Activated CD8-positive, alpha-beta memory T cell treated with anti-CD3 and anti-CD28 coated beads for 24 hours (primary cell): Measurements from ENCODE around the gene RER1.

Experiments
- DNase-seq: peaks from one replicate; pipeline ENCODE4 v3.0.0-alpha.2; 2020

Gene RER1

DNA sequence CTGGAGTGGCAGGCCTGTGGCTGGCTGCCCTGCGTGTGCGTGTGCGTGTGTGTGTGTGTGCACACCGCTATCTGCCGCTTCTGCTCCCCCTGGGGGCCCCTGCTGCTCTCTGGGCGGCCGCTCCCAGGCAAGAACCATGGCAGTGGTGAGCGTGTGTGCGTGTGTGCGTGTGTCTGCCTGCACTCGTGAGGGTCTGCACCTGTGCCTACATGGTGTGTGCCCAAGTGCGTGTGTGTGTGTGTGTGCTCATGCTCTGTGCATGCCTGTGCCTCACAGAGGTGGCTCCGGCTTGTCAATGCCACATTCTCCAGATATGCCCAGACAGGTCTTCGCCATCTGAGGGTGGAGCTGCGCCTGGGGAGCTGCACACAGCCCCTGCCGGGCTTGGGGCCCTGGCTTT, 39.5 kb downstream of the RER1 start:
- no peak for DNase-seq

DNA sequence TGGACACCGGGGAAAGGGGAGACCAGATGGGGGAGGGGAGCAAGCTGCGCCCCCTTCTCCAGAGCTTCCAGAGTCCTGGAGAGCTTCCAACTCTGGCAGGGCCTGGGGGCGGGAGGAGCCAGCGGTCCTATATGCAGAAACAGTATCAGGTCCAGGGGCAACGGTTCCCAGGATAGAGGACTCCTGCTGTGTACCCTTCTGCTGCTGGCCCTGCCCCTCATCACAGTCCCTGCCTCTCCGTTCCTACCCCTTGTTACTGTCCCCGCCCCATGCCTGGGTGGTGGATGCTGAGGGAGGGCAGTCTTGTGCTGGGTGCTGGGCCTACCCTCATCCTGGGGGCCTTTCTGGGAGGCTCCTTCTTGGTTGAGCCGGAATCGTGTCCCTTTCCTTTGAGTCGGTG, 39.9 kb downstream of the RER1 start:
- DNase-seq, result no peak

DNA sequence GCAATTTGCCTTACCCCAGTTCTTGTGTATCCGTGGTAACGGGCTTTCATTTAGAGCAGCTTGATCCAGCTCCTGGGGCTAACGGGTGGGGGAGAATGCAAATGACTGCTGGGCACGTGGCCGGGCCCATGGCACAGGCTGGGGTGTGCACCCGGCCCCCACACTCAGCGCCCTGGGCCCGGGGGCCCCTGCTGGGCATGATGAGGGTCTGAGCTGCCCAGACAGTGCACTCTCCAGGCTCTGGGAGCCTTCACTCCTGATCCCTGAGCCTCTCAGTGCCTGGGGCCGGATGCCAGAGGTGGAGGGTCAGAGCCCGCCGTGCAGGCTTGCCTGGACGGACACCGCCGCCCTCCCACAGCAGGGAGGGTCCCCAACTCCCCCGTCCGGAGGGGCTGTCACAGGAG, 40.8 kb downstream of the RER1 start:
- no peak for DNase-seq

DNA sequence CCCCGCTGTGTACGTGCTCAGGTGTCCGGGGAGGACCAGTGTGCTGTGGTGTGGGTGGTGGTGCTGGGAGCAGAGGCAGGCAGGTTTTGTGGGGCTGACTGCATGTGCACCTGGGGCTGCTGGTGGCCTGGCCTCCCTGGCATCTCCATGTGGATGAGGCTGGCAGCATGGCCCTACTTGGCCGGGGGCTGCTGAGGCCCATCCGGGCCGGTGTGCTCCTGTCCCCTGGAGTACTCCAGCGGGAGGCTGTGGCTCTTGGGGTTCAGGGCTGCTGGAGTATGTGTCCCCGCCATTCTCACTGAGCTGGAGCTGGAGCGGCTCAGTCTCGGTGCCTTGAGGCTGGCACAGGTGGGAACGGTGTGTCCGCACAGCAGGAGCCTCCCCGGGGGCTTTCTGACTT, 41.6 kb downstream of the RER1 start:
- no peak for DNase-seq

DNA sequence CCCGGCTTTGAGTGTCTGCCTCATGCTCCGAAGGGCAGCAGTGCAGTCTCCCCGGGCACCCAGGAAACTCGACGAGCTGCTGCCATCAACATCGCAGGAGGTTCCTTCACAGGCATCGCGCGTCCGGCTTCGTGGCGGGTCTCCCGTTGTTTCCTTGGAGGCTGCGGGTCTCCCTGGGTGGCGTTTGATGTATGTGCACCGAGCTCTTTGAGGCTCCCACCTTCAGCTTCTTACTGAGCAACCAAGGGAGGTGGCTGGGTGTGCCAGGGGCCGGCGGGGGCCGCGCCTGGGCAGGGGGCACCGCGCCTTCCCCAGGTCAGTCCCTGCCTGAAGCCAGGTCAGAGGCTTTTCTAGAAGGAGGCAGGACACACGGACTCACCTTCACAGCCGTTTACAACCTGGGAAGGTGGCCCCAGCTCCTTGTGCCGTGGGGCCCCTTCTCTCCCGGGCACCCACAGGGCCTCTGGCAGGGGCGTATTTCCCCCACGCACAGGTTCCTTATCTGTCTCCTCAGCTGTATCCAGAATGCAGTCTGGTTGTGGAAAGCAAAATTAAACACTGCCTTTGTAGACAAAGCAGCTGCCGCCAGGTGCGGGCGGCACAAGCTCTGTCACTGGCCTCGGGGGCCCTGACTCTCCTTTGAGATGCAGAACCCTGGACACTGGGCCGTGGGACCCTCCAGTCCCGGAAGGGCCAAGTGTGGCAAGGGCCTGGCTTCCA, 42.5 kb downstream of the RER1 start:
- no peak for DNase-seq

DNA sequence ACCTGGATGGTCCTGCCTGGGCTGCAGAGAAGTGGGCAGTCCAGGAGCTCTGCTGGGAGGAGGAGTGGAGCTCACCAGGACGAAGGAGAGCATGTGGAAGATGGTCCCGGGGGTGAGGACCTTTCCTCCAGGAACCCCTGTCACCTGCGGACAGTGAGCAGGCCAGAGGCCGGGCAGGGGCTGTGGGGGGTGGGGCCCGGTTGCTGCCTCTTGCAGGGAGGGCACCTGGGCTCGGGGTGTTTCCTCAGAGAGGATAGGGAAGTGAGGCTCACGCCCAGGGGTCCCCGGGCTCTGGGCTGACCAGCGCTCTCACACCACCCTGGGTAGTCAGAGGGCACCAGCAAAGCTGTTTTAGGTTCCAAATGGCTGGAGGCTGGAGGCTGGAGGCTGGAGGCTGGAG, 43.5 kb downstream of the RER1 start:
- no peak for DNase-seq

DNA sequence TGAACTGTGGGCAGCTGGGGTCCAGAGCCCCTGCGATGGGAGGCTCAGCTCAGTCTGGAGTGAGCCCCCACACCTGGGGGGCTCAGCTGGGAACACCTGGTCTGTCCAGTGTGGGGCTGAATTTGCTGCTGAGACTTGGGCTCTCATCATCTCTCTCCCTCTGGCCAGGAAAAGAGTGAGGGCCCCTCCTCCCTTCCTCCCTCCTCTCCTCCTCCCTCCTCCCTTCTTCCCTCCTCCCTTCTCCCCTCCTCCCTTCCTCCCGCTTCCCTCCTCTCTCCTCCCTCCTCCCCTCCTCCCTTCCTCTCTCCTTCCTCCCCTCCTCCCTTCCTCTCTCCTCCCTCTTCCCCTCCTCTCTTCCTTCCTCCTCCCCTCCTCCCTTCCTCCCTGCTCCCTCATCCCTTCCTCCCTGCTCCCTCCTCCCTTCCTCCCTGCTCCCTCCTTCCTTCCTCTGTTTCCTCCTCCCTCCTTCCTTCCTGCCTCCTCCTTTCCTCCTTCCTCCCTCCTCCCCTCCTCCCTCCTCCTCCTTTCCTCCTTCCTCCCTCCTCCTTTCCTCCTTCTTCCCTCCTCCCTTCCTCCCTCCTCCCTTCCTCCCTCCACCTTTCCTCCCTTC, 44.2 kb downstream of the RER1 start:
- no peak for DNase-seq

DNA sequence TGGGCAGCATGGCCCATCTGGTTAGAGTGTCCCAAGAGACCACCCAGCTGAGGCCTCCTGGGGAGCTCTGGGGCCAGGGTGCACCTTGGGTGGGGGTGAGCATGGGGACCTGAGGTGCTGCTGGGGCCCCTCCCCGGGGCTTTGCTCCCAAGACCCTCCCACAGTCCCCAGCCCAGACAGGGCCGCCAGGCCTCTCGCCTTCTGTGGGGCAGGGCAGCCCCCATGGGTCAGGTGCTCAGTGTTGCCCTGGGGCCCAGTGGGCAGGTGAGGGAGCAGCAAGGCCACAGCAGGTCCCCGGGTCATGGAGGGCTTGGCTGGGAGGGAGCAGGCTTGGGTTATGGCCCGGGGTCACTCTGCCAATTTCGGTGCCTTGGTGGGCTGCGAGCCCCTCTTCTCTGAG, 45.2 kb downstream of the RER1 start:
- DNase-seq, result no peak

DNA sequence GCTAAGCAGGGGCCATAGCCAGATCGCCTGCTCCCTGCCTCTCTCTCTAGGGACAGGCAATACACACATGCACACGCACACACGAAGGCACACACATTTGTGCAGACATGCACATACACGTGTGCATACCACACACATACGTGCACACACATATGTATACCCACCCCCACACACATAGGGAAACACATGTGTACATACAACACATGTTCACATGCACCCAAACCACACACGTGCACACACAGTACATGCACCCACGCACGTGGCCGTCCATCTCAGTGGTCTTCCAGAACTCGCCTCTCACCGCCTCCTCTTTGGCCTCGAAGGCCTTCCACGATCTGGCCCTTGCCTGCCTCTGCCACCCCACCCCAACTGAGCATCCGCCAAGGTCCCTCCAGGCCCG, 46.0 kb downstream of the RER1 start:
- DNase-seq, result no peak

DNA sequence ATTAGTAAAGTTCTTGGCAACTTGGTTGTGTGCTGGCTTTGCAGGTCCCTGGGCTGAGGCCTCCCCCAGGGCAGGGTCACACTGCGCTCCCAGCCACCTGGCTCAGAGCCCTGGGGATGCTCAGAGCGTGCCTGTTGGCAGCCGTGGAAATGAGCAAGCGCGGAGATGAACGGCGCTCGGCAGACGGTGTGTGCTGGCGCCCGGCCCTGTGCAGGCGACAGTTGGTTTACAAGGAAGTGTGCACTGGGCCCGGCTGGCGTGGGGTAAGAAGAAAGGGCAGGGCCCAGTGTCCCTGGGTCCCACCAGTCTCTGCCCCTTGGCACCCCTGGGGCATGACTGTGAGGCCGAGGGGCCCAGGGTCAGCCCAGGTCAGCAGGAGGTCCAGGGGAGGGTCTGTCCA, 46.4 kb downstream of the RER1 start:
- no peak for DNase-seq

DNA sequence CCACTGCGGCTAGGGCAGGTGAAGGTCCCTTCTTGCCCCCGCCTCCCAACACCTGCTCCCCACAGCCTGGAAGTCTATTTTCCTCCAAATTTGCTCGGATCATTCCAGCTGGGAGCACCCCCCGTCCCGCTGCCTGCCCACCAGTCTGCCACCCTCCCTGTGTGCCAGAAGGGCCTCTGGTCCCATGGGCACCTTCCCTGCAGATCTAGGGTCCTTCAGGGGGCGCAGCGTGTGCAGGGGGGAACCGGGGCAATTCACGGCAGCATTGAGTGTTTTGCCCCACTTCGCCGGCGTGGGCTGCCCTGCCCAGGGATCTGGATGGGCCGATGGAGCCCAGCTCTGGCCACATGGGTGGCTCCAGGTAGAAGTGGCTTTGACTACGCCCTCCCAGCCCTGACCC, 47.0 kb downstream of the RER1 start:
- DNase-seq, result no peak

DNA sequence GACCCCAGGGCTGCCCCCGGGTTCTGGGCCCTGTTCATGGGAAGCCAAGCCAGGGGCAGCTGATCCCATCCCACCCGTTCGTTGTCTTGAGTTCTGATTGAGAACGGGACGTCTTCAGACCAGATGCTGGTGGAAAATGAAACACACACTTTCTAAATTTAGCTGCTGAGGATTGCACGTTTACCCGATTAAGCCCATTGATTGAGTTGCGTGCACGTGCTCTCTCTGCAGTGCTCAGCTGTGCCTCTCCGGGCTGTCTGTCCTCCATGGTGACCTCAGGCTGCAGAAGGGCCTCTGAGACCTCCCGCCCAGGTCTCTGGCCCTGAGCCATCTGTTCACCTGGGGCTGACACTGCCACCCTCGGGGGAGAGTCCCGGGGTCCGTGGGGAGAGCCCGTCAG, 47.7 kb downstream of the RER1 start:
- DNase-seq, result no peak

DNA sequence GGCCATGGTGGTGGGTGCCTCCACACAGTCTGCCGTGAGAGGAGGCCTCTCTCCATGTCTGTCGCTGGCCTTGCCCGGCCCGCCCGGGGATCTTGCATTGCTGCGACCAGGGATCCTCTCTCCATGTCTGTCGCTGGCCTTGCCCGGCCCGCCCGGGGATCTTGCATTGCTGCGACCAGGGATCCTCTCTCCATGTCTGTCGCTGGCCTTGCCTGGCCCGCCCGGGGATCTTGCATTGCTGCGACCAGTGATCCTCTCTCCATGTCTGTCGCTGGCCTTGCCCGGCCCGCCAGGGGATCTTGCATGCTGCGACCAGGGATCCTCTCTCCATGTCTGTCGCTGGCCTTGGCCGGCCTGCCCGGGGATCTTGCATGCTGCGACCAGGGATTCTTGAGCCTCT, 48.7 kb downstream of the RER1 start:
- DNase-seq, result peak; percentile 64

DNA sequence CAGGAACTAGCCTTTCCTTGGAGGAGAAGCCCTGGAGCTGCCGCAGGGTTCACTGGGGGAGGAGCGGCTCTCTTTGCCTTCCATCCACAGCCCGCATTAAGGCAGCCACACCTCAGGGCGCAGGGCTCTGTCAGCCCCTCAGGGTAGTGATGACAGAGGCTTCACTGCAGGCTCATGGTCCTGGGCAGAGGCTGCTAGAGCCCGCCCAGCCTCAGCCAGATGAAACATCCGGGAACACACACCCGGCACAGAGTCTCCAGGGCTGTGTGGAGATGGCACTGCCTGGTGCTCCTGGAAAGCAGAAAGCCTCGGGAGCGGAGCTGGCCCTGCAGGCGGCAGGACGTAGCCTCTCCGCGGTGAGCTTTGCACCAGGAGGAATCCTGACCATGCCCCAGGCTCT, 50.1 kb downstream of the RER1 start:
- no peak for DNase-seq

DNA sequence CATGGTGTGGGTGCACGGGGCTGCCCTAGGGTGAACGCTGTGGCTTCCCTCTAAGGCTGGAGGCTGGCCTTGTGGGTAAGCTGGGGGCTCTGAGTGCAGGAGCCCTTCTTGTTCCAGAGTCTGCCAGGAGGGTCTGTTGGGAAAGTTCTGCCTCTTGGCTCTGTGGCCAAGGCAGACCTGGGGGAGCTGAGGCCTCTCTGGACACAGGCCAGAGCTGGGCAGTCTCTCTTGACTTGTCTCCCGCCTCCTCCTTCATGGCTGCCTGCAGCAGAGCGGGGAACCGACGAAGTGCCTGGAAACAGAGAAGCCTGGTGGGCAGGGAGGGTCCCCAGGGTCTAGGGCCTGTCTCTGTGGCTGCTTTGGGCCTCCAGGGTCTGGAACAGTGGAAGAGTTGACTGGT, 51.0 kb downstream of the RER1 start:
- no peak for DNase-seq

DNA sequence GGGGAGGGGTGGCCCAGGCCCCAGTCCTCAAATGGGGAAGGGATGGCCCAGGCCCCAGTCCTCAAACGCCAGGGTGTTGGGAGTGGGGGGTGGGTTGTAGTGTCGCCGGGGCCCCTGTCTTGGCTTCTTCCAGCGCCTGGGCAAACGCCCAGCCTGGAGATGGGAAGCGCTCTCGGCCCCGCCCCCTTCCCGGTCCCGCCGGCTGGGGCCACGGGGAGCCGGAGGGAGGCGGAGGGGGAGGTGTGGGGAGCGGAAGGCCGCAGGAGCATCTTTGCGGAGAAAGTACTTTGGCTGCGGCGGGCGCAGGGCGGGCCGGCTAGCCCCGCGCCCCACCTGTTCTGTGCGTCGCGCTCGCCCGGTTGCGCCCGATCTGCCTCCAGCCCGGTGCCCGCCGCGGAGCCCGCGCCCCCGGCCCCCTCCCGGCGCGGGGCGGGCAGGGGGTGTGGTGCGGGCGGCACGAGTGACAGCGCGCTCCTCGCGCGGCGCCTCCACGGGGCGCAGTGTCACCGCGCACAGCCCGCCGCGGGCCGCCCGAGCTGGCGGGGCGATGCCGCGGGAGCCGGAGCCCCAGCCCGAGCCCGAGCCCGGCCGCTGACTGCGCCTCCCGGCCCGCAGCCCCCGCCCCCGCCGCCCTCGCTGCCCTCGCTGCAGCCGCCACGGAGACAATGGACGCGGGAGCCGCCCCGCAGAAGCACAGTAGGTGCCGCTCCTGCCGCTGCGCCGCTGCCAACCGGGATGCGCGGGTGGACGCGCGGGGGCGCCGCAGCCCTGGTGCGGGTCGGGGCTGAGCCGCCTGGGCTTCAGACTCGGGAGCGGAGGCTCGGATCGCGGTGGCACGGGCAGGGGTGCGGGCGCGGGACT, 51.9 kb downstream of the RER1 start:
- DNase-seq, result no peak

DNA sequence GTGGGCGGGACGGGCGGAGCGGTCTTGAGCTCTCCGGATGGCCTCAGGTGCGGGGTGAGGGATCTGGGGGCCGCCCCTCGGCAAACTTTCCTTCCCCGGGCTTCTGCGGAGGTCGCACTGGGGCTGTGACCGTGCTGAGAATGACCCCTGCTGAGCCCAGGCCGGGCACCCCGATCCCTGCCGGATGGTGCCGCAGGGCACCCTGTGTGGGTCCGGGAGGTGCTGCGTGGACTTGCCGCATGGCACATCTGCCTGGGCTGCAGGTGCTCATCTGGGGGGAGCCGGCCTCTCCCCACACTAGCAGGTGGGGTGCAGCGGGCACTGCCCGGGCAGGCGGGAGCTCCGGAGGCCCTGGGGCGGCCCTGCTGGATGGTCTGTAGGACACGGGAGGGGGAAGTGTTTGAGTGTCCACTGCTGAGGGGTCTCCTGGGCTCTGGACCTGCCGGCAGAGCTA, 52.5 kb downstream of the RER1 start:
- DNase-seq, result no peak

DNA sequence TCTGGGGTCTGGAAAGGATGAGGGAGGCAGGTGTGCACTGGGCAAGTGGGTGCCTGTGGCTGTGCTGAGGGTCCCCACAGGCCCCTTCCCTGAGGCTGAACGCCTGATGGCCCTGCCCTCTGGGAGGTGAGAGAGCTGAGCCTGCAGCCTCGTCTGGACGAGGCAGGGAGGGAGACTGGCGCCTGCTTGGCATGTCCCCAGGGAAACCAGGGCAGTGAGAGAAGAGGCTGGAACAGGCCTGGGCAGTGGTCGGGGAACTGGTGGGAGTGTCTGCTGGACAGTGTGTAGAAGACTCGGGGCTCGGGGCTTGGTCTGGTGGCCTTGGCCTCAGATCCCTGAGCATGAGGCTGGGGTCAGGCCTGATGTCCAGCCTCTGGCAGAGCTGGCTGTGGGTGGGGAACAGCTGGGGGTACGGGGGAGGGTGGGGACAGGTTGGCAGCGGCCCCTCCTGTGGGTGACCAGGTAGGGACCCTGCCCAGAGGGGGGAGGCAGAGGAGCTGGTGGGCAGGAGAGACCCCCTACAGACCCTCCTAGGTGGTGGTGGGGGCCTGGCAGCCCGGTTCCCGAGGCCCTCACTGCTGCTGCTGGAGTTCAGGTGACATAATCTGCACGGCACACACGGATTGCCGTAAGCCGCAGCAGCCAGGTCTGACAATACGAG, 53.7 kb downstream of the RER1 start:
- DNase-seq, result no peak

DNA sequence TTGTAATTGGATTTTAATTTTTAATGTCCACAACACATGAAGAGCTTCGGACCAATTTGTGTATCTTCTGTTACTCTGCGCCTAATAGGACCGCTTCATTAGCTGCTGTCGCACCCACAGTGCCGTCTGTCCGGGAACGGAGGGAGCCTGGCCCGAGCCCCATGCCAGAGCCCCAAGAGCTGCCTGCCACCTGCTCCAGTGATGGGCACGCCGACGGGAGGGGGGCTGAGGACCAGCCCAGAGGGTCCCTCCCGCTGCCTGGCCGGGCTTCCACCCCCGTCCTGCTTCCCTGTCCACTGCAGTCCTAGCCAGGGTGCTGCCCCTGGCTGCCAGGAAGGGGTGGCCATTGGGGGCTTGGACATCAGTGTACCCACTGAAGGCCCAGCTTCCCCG, 54.2 kb downstream of the RER1 start:
- no peak for DNase-seq

DNA sequence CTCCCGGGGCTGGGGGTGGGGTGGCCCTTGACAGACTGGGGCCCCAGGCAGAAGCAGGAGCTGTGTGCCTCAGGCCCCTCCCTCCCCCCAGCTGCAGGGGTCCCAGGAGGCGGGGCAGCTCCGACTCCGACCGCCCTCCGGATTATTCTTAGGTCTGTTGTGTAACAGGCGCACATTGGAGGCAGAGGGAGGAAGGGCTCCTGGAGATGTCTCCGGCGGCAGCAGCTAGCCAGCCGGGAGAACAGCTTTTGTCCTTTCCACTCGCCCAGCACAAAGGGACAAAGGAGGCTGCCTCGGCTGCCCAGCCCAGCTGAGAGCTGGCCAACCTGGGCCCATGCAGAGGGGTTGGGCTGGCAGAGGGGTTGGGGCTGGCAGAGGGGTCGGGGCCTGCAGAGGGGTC, 54.8 kb downstream of the RER1 start:
- no peak for DNase-seq

DNA sequence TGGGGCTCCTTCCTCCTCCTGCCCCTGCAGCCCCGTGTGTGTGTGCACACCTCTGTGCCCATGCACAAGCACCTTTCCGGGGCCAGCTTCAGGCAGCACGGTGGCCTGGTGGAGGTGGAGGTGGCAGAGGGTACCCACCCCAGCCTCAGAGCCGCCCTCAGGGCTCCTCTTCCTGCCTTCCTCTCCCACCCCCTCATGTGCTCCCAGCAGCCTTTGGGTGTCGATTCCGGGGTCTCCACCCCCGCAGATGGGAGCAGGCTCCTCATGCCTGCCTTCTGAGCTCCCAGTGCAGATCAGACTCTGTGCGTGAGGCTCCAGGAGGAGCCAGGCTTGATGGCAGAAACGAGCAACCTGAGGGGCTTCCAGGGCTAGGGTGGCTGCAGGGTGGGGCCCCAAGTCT, 55.2 kb downstream of the RER1 start:
- no peak for DNase-seq

DNA sequence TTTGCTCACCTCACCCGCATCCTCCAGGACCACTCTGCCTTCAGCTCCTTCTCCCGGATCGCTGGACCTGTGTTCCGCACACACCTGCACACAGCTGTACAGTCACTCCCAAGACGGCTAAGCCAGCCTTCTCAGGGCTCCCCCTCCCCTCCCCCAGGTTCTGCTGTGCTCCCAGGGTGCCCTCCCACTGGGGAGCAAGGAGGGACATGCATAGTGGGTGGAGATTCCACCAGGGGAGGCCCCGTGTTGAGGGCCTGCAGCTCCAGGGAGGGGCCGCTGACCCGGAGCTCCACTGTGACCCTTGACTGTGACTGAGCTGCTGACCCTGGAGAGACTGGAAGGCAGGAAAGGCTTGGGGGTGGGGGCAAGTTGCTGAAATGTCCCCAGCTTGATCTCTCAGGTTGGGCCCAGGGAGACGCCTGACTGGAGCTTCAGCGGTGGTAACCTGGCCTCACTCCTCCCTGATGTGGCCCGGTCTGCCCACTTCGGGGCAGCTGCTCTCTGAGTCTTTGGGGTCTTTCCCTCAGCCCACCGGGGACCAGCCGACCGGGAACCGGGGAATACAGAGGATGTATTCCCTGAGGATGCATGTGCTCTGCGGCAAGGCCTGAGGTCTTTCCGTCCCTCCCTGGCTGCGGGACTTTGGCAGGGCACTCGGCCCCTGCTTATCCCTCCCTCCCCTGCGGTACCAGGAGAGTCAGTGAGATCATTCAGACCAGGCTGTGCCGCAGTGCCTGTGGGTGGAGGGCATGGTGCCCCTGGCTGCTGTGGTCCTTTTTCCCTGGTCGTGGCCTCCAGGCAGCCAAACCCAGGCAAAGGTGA, 55.8 kb downstream of the RER1 start:
- DNase-seq, result no peak

DNA sequence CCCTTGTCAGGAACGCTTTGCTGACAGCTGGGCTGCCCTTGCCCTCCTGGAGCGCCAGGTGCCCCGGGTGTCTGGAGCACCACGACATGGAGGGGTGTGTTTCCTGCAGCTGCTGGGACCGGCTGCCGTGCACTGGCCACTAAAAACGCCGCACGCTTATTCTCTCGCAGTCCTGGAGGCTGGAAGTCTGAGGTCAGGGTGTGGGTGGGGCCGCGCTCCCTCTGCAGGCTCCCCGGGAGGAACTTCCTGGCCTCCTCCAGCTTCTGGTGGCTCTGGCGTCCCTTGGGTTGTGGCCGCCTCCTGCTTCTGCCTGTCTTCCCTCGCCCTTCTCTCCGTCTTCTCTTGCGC, 56.4 kb downstream of the RER1 start:
- DNase-seq, result no peak
